GM12873 (cell line): ENCODE results near the gene NDUFS6.

ENCODE experiments used
- TF ChIP-seq, protein P1 (sequence below): IDR thresholded peaks from 2 replicates; pipeline ENCODE4 v1.5.1; 2012; ENCODE audit warnings: low read depth, mild to moderate bottlenecking, moderate library complexity, low read length, control low read depth; ENCODE audit not compliant: insufficient read depth; ENCODE audit errors: missing control alignments

The NDUFS6 gene

GRCh38 chr5:1809416-1810035 lies 8.3 kb downstream of the NDUFS6 start:
- TF ChIP-seq, protein P1, sequence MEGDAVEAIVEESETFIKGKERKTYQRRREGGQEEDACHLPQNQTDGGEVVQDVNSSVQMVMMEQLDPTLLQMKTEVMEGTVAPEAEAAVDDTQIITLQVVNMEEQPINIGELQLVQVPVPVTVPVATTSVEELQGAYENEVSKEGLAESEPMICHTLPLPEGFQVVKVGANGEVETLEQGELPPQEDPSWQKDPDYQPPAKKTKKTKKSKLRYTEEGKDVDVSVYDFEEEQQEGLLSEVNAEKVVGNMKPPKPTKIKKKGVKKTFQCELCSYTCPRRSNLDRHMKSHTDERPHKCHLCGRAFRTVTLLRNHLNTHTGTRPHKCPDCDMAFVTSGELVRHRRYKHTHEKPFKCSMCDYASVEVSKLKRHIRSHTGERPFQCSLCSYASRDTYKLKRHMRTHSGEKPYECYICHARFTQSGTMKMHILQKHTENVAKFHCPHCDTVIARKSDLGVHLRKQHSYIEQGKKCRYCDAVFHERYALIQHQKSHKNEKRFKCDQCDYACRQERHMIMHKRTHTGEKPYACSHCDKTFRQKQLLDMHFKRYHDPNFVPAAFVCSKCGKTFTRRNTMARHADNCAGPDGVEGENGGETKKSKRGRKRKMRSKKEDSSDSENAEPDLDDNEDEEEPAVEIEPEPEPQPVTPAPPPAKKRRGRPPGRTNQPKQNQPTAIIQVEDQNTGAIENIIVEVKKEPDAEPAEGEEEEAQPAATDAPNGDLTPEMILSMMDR: no peak

GRCh38 chr5:1810581-1811101 lies 9.4 kb downstream of the NDUFS6 start:
- TF ChIP-seq, protein P1: no peak

GRCh38 chr5:1814183-1815020 lies 13.2 kb downstream of the NDUFS6 start:
- TF ChIP-seq, protein P1: no peak

GRCh38 chr5:1815071-1815786 lies 14.0 kb downstream of the NDUFS6 start:
- TF ChIP-seq, protein P1: no peak

GRCh38 chr5:1815881-1816292 lies 14.7 kb downstream of the NDUFS6 start:
- TF ChIP-seq, protein P1: no peak

DNA sequence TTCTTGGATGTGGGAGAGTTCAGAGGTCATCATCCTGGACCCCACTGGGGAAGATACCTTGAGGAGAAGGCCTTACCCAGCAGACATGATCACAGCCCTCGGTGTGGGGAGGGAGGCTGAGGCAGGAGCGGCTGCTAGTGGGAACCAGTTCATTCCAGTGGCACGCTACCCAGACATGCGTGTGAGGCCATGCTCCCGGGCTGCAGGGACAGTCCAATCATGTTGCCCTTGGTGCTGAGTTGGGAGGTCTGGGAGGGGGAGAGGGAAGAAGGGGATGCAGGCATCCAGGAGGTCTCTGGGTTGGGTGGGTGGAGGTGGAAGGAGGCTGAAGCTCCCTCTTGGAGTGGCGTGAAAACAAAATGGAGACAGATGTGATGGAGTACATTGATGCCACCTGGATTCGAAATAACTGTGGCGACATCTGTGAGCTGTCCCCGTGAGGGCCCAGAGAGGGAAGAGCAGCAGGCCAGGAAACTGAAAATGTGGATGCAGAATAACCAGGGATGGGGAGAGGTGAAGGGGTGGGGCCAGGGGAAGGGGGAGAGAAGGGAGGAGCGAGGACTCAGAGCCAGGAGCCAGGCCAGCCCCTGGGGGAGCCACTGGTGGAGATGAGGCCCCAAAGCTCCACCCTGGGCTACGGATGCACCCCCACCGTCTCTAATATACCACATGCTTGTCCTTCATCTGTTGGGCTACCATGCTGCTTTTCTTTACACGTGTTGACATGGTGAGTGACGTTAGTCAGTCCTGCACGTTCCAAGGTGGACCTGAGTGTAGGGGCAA lies 16.2 kb downstream of the NDUFS6 start:
- TF ChIP-seq, protein P1: no peak
